HCT116 (cell line): ENCODE measurements around the gene GSK3A. TPM values are rescaled to one million over a fixed set of nuclear protein-coding genes. Genes with fewer than 3 reads are reported as not detected.
A peak's percentile ranks its signal among the peaks of the same experiment; 100 is the strongest.

Source experiments
- ATAC-seq: fragments of 200-7000 bp; cut with Tn5 transposase; 2 replicates; pipeline ENCODE4 v1.9.1; 2020; ENCODE audit warnings: mild to moderate bottlenecking, moderate library complexity
- BruUV-seq: library from RNA; stranded (reverse); fragments of 400-500 nt; replicated peaks from 2 replicates; lab custom pipeline; 2021; lab: Mats Ljungman, UMichigan
- CTCF ChIA-PET: fragments of 300-600 bp; sonication (Branson Sonifier 250); formaldehyde crosslinking; loops from one replicate; lab custom pipeline; 2021; ENCODE audit warnings: antibody characterized with exemption; lab: Charles Lee
- POLR2A ChIA-PET: fragments of 300-600, 350-600 bp; sonication (Branson Sonifier 250); formaldehyde crosslinking; loops from one replicate; lab custom pipeline; 2021; ENCODE audit warnings: antibody characterized with exemption; lab: Charles Lee
- RAD21 ChIA-PET, 2 experiments: fragments of 300-600 bp; sonication (Branson Sonifier 250); formaldehyde crosslinking; loops; one replicate each; lab custom pipeline; 2023; ENCODE audit warnings: low total read pairs in 2 of 2; ENCODE audit not compliant: uncharacterized antibody in 2 of 2, unreplicated experiment in 2 of 2, low non-redundant PET in 1 of 2; lab: Charles Lee
- DNase-seq: peaks from one replicate; pipeline ENCODE4 v3.0.0-alpha.2; 2010; ENCODE audit warnings: low read depth, low spot score
- H2AFZ ChIP-seq: fragments of 200-600 bp; shearing (Covaris generic), sonication (generic); 2 replicates; pipeline ENCODE4 v1.6.1; 2017; ENCODE audit warnings: low read depth, mixed run types, mixed read lengths, antibody characterized with exemption, low read length; ENCODE audit not compliant: poor library complexity, severe bottlenecking
- H3K27ac ChIP-seq: 2 replicates; pipeline ENCODE4 v1.5.1; 2012; ENCODE audit warnings: low read depth, low read length
- H3K27me3 ChIP-seq: fragments of 200-600 bp; sonication (generic); 2 replicates; pipeline ENCODE4 v1.6.1; 2016; ENCODE audit warnings: mixed run types, low read length, mixed read lengths; ENCODE audit not compliant: insufficient read depth
- H3K36me3 ChIP-seq, 2 experiments: fragments of 200-500 bp in 1 of 2; fragments of 200-600 bp in 1 of 2; sonication (Bioruptor generic) in 1 of 2; sonication (generic) in 1 of 2; 2 replicates each; pipeline versions ENCODE4 v1.5.1 to v1.6.1; 2014 to 2016; ENCODE audit warnings: low read length in 2 of 2, inconsistent platforms in 1 of 2, mixed read lengths in 1 of 2, mixed run types in 1 of 2; ENCODE audit not compliant: insufficient read depth in 2 of 2, control insufficient read depth in 1 of 2
- H3K4me1 ChIP-seq, 2 experiments: fragments of 200-600 bp in 1 of 2; sonication (generic) in 1 of 2; 2 replicates each; pipeline versions ENCODE4 v1.5.1 to v1.6.1; 2012 to 2017; ENCODE audit warnings: low read length in 2 of 2, inconsistent platforms in 1 of 2, mild to moderate bottlenecking in 1 of 2, mixed read lengths in 1 of 2, mixed run types in 1 of 2, moderate library complexity in 1 of 2; ENCODE audit not compliant: insufficient read depth in 2 of 2, control insufficient read depth in 1 of 2
- H3K4me2 ChIP-seq: fragments of 200-600 bp; sonication (generic); 2 replicates; pipeline ENCODE4 v1.6.1; 2017; ENCODE audit warnings: mixed run types, low read length, mixed read lengths
- H3K4me3 ChIP-seq, 2 experiments: fragments of 200-600 bp in 1 of 2; sonication (generic) in 1 of 2; replicated peaks in 1 of 2; 2 replicates each; pipeline ENCODE4 v1.5.1; 2011 to 2016; ENCODE audit warnings: low read length in 2 of 2, control low read depth in 1 of 2, low read depth in 1 of 2, mild to moderate bottlenecking in 1 of 2, mixed read lengths in 1 of 2, mixed run types in 1 of 2
- H3K79me2 ChIP-seq: fragments of 200-600 bp; sonication (generic); 2 replicates; pipeline ENCODE4 v1.6.1; 2017; ENCODE audit warnings: mild to moderate bottlenecking, mixed run types, low read length, moderate library complexity, mixed read lengths; ENCODE audit not compliant: insufficient read depth
- H3K9ac ChIP-seq: fragments of 200-600 bp; sonication (generic); 2 replicates; pipeline ENCODE4 v1.6.1; 2016; ENCODE audit warnings: low read length, mixed read lengths
- H3K9me2 ChIP-seq: fragments of 200-600 bp; sonication (generic), shearing (Covaris generic); 2 replicates; pipeline ENCODE4 v1.6.1; 2017; ENCODE audit warnings: mixed run types, mild to moderate bottlenecking, moderate library complexity; ENCODE audit not compliant: insufficient read depth
- H3K9me3 ChIP-seq, 2 experiments: fragments of 200-500 bp in 1 of 2; fragments of 200-600 bp in 1 of 2; sonication (Bioruptor generic) in 1 of 2; sonication (generic) in 1 of 2; 2 replicates each; pipeline ENCODE4 v1.6.1; 2014 to 2017; ENCODE audit warnings: low read length in 2 of 2, mixed read lengths in 2 of 2, inconsistent platforms in 1 of 2, low read depth in 1 of 2, mild to moderate bottlenecking in 1 of 2, mixed run types in 1 of 2, moderate library complexity in 1 of 2; ENCODE audit not compliant: control insufficient read depth in 1 of 2, insufficient read depth in 1 of 2
- H4K20me1 ChIP-seq: fragments of 200-600 bp; sonication (generic), shearing (Covaris generic); 2 replicates; pipeline ENCODE4 v1.6.1; 2017; ENCODE audit warnings: mixed run types, mild to moderate bottlenecking, moderate library complexity; ENCODE audit not compliant: insufficient read depth
- ATF3 ChIP-seq: IDR thresholded peaks from 2 replicates; pipeline ENCODE4 v1.6.1; 2012
- CBX3 ChIP-seq: IDR thresholded peaks from 2 replicates; pipeline ENCODE4 v1.6.1; 2012; ENCODE audit warnings: low read depth
- CEBPB ChIP-seq: IDR thresholded peaks from 2 replicates; pipeline ENCODE4 v1.6.1; 2012; ENCODE audit warnings: low read depth
- EGR1 ChIP-seq: IDR thresholded peaks from 2 replicates; pipeline ENCODE4 v1.6.1; 2012; ENCODE audit warnings: low read depth
- EZH2 ChIP-seq: fragments of 200-600 bp; sonication (generic); IDR thresholded peaks from 2 replicates; pipeline ENCODE4 v1.6.1; 2017; ENCODE audit warnings: antibody characterized with exemption, mixed run types
- EZH2phosphoT487 ChIP-seq: fragments of 200-600 bp; IDR thresholded peaks from 2 replicates; pipeline ENCODE4 v1.6.1; 2018; ENCODE audit warnings: antibody characterized with exemption, borderline replicate concordance
- POLR2A ChIP-seq: IDR thresholded peaks from 2 replicates; pipeline ENCODE4 v1.7.0; 2011; ENCODE audit warnings: borderline replicate concordance; ENCODE audit not compliant: insufficient read depth, insufficient read length; ENCODE audit errors: extremely low read depth
- POLR2AphosphoS5 ChIP-seq: IDR thresholded peaks from 2 replicates; pipeline ENCODE4 v1.6.1; 2011; ENCODE audit warnings: mild to moderate bottlenecking, low read depth, low read length, moderate library complexity
- RAD21 ChIP-seq: IDR thresholded peaks from 2 replicates; pipeline ENCODE4 v1.6.1; 2012; ENCODE audit warnings: low read depth, mild to moderate bottlenecking
- REST ChIP-seq: IDR thresholded peaks from 2 replicates; pipeline ENCODE4 v1.6.1; 2012; ENCODE audit warnings: low read depth
- SIN3A ChIP-seq: IDR thresholded peaks from 2 replicates; pipeline ENCODE4 v1.6.1; 2012; ENCODE audit warnings: low read depth
- SP1 ChIP-seq: IDR thresholded peaks from 2 replicates; pipeline ENCODE4 v1.6.1; 2012; ENCODE audit warnings: low read depth
- TCF7L2 ChIP-seq: IDR thresholded peaks from 2 replicates; pipeline ENCODE4 v1.7.0; 2011; ENCODE audit warnings: borderline replicate concordance, inconsistent platforms; ENCODE audit not compliant: insufficient read depth, insufficient read length; ENCODE audit errors: extremely low read depth
- intact Hi-C: fragments of 100-400 bp; cut with micrococcal nuclease; formaldehyde crosslinking; loops from 2 replicates; pipeline ENCODE4 v1.10.0; 2022
- total RNA-seq: library from RNA; stranded (reverse); gene quantifications from one replicate; pipeline ENCODE4 v1.2.1, GENCODE V29; 2021; ENCODE audit not compliant: unreplicated experiment
- TF ChIP-seq, protein P1 (sequence below): IDR thresholded peaks from 2 replicates; pipeline ENCODE4 v1.6.1; 2011; ENCODE audit warnings: mild to moderate bottlenecking, low read length, moderate library complexity; ENCODE audit not compliant: insufficient replicate concordance; ENCODE audit errors: extremely low read depth
- TF ChIP-seq, protein P2 (sequence below): IDR thresholded peaks from 2 replicates; pipeline ENCODE4 v1.6.1; 2012

The GSK3A gene
- total RNA-seq, 1 experiment from 2014 or later = 57.2 TPM

- TF ChIP-seq, protein P1, sequence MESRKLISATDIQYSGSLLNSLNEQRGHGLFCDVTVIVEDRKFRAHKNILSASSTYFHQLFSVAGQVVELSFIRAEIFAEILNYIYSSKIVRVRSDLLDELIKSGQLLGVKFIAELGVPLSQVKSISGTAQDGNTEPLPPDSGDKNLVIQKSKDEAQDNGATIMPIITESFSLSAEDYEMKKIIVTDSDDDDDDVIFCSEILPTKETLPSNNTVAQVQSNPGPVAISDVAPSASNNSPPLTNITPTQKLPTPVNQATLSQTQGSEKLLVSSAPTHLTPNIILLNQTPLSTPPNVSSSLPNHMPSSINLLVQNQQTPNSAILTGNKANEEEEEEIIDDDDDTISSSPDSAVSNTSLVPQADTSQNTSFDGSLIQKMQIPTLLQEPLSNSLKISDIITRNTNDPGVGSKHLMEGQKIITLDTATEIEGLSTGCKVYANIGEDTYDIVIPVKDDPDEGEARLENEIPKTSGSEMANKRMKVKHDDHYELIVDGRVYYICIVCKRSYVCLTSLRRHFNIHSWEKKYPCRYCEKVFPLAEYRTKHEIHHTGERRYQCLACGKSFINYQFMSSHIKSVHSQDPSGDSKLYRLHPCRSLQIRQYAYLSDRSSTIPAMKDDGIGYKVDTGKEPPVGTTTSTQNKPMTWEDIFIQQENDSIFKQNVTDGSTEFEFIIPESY = no peak
These were observed 13.7 kb upstream of the GSK3A start (continued) for GRCh38 chr19:42255766-42256745.

DNA sequence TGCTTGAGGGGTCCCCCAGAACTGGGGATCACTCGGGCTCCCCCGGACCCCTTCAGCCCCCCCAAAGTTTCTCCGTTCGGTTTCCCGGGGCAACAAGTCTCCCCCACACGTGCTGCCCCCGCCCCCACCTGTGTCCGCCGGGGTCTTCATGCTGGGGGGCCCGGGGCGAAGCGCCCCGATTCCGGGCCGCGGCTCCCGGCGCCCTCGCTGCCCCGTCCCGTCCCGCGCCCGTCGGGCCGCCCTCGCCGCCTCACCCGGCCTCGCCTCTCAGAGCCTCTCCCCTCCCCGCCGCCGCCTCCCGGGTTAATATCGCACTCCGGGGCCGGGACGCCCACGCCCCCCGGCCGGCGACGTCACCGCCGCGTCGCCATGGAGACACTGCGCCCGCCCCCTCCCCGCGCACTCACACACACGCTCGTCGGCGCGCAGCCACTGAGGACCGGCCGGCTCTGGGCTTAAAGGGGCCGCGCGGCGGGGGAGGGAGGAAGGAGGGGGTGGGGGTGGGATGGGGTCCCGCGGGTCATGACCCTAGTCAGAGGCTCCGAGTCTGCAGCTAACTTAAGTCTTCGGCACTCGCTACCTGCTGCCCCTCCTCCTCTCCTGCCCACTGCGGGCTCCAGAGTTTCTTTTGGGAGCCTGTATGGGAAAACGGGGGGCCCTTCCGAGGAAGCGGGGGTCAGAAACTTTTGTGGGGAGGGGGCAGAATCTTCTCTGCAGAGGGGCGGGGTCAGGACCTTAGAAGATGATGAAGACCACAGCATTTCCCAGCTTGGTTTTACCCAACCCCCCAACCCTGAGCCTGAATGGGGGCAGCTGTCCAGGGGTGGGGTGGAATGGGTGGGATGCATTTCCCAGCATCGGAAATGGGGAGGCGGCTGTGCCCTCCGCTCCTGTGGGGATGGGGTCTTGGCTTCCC lies 12.7 kb upstream of the GSK3A start, which contains the start of gene ERF:
ERF (minus strand) TSS at position 279 of the 916 bp plus-strand sequence; CDS start at position 150, 129 bp downstream.
- Histone ChIP-seq H3K79me2 (peaks cover 44% of the 10 kb centered on the region), H2AFZ (no peak within 1 kb of the TSS), H3K36me3 (peaks cover 0 to 3% of the 10 kb centered on the region in 2 experiments; a peak in 2 of 4 replicates), H4K20me1 (peaks cover 3% of the 10 kb centered on the region; the same call in 1 of the 2 replicates), H3K9me3 (no peaks in the 10 kb centered on the region), H3K27me3 (no peaks in the 10 kb centered on the region), H3K9ac (peak within 1 kb of the TSS; percentile 100), H3K4me3 (peak within 1 kb of the TSS; percentile 94 to 96), H3K27ac (peak within 1 kb of the TSS; percentile 99), H3K4me1 (peaks cover 45 to 62% of the 10 kb centered on the region in 2 experiments), H3K4me2 (peak within 1 kb of the TSS; percentile 96), H3K9me2 (no peaks in the 10 kb centered on the region)
- intact Hi-C loops = no loop called here
- RAD21 ChIA-PET = no interaction called here
- BruUV-seq = no TSS peak
- CTCF ChIA-PET = no interaction called here
- ATAC-seq = peak; percentile 69
- peak; percentile 65 for DNase-seq
- POLR2A ChIA-PET = interaction anchor here (1.2 to 1.7 kb wide), 2 partner anchors 8 to 24 kb away, joined by 3 to 6 read pairs; no protein-coding TSS in a partner anchor
- TF ChIP-seq EZH2phosphoT487 (no peak), SIN3A (0 out of 2 replicates have a peak, but pooled peaks have one; percentile 58), RAD21 (no peak), POLR2A (peak; percentile 53), EGR1 (peak; percentile 97), SP1 (peak; percentile 74), POLR2AphosphoS5 (peak; percentile 95), EZH2 (no peak), CEBPB (no peak), REST (no peak), ATF3 (no peak), TCF7L2 (peak; percentile 83), CBX3 (no peak)
- TF ChIP-seq, protein P2, sequence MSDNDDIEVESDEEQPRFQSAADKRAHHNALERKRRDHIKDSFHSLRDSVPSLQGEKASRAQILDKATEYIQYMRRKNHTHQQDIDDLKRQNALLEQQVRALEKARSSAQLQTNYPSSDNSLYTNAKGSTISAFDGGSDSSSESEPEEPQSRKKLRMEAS = no peak; the same call in 1 of the 2 replicates
